Activated CD4-positive, alpha-beta memory T cell treated with anti-CD3 and anti-CD28 coated beads for 36 hours (primary cell): Measurements from ENCODE around the gene PLEKHH3. TPM values are rescaled to one million over a fixed set of nuclear protein-coding genes. Genes with fewer than 3 reads are reported as not detected.

ENCODE experiments used
- CTCF ChIA-PET: fragments of 350-600 bp; sonication (Branson Sonifier 250); formaldehyde crosslinking; loops from one replicate; lab custom pipeline; 2021; ENCODE audit warnings: antibody characterized with exemption, inconsistent platforms; lab: Charles Lee
- POLR2A ChIA-PET: fragments of 350-600 bp; sonication (Branson Sonifier 250); formaldehyde crosslinking; loops from one replicate; lab custom pipeline; 2021; ENCODE audit warnings: antibody characterized with exemption; lab: Charles Lee
- DNase-seq: peaks from one replicate; pipeline ENCODE4 v3.0.0-alpha.2; 2020
- H3K27ac Mint-ChIP-seq: one replicate; pipeline ENCODE4 v1.8.0; 2021; ENCODE audit warnings: mixed read lengths
- H3K27me3 Mint-ChIP-seq: one replicate; pipeline ENCODE4 v1.8.0; 2021; ENCODE audit warnings: mixed read lengths
- H3K36me3 Mint-ChIP-seq: one replicate; pipeline ENCODE4 v1.8.0; 2021; ENCODE audit warnings: mixed read lengths
- H3K4me1 Mint-ChIP-seq: one replicate; pipeline ENCODE4 v1.8.0; 2021; ENCODE audit warnings: low read depth, mixed read lengths
- H3K4me3 Mint-ChIP-seq: one replicate; pipeline ENCODE4 v1.8.0; 2021; ENCODE audit warnings: mild to moderate bottlenecking, mixed read lengths
- H3K9me3 Mint-ChIP-seq: one replicate; pipeline ENCODE4 v1.8.0; 2021; ENCODE audit warnings: mixed read lengths
- intact Hi-C: fragments of 100-400 bp; cut with micrococcal nuclease; formaldehyde crosslinking; loops from one replicate; pipeline ENCODE4 v1.15.1; 2023
- total RNA-seq, 2 experiments: library from RNA; stranded (reverse); gene quantifications; one replicate each; pipeline ENCODE4 v1.2.3, GENCODE V29; 2021

PLEKHH3 gene
- total RNA-seq, 2 experiments from 2014 or later = 1.1 to 1.2 TPM

- peaks cover 2% of the 10 kb centered on the region for H3K36me3 Mint-ChIP-seq
- H3K27ac Mint-ChIP-seq = no peak overlapping the region
- CTCF ChIA-PET = no interaction called here
- no peak for DNase-seq
- intact Hi-C loops = no loop called here
- POLR2A ChIA-PET = no interaction called here
- no peak overlapping the region for H3K4me3 Mint-ChIP-seq
- peaks cover 23% of the 10 kb centered on the region for H3K4me1 Mint-ChIP-seq
- H3K9me3 Mint-ChIP-seq = no peaks in the 10 kb centered on the region
- peaks cover 24% of the 10 kb centered on the region for H3K27me3 Mint-ChIP-seq
Measured at GRCh38 chr17:42685831-42686230, 9.0 kb upstream of the PLEKHH3 start.

DNA sequence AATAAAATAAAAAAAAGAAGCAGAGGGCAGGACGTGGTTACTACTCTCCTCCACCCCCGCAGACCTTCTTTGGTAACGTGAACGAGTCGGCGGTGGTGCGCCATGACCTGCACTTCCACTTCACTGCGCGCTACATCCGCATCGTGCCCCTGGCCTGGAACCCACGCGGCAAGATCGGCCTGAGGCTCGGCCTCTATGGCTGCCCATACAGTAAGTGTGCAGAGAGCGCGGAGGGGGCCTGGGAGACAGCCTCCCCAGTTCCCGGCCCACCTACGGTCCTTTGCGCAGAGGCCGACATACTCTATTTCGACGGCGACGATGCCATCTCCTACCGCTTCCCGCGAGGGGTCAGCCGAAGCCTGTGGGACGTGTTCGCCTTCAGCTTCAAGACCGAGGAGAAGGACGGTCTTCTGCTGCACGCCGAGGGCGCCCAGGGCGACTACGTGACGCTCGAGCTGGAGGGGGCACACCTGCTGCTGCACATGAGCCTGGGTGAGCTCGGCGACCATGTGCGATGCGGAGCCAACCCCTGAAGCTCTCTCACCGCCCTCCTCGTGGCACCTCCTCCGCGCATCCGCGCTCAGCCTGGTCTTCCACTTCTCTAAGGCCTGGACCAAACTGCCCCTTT lies 8.2 kb upstream of the PLEKHH3 start:
- intact Hi-C loops = no loop called here
- Mint-ChIP-seq H3K4me1 (peaks cover 29% of the 10 kb centered on the region), H3K27me3 (peaks cover 28% of the 10 kb centered on the region), H3K9me3 (no peaks in the 10 kb centered on the region), H3K27ac (no peak overlapping the region), H3K4me3 (no peak overlapping the region), H3K36me3 (peaks cover 2% of the 10 kb centered on the region)
- CTCF ChIA-PET = interaction anchor here (2.2 kb wide), 1 partner anchor 107 kb away, joined by 13 read pairs; the partner anchor contains the start of gene PSMC3IP
- no peak for DNase-seq
- POLR2A ChIA-PET = no interaction called here

DNA sequence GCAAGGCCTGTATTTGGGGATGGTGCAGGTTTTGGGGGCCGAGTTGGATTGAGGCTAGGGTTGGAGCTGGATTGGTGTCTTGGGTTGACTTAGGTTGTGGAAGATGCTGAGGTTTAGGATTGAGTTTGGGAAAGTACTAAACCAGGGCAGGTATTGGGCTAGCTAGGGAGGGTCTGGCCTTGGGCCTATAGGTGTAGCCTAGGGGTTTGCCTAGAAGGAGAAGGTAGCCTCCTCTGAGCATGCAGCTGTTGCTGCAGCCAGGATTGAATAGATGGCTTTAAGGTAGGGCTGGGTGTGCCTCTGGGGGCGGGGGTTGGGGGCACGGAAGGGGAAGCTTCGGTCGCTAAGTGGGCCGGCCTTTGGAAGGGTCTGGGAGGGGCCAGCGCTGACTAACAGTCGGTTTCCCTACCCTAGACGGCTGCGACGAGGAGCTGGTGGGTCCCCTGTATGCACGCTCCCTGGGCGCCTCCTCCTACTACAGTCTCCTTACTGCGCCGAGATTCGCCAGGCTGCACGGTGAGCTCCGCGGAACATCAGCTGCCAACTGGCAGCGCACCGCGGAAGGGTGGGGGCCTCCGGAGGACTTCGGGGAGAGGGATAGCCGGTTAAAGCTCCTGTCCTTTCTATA lies 6.7 kb upstream of the PLEKHH3 start:
- CTCF ChIA-PET = interaction anchor here (0.6 to 2.2 kb wide), 7 partner anchors 10 to 105 kb away, joined by 3 to 13 read pairs (median 3); partner anchors contain the start of genes PSMC3IP, RAMP2, RETREG3 and TUBG1

GRCh38 chr17:42682722-42683403 lies 6.1 kb upstream of the PLEKHH3 start:
- ChIA-PET POLR2A (interaction anchor here (0.7 to 1.0 kb wide), 2 partner anchors 105 to 115 kb away, joined by 3 read pairs; partner anchors contain the start of gene COA3), CTCF (interaction anchor here (0.6 to 2.2 kb wide), 6 partner anchors 9 to 104 kb away, joined by 3 to 13 read pairs (median 4); partner anchors contain the start of genes PSMC3IP and RAMP2)
- no peaks in the 10 kb centered on the region for H3K9me3 Mint-ChIP-seq
- DNase-seq = peak; percentile 56
- H3K27me3 Mint-ChIP-seq = peaks cover 30% of the 10 kb centered on the region
- peak overlapping the region; percentile 51 for H3K4me3 Mint-ChIP-seq
- H3K4me1 Mint-ChIP-seq = peaks cover 43% of the 10 kb centered on the region
- no peak overlapping the region for H3K27ac Mint-ChIP-seq
- peaks cover 2% of the 10 kb centered on the region for H3K36me3 Mint-ChIP-seq
- intact Hi-C loops = no loop called here

More for the DNA sequence above, 6.7 kb upstream of the PLEKHH3 start:
- intact Hi-C loops = no loop called here
- peaks cover 40% of the 10 kb centered on the region for H3K4me1 Mint-ChIP-seq
- no peak for DNase-seq
- H3K27me3 Mint-ChIP-seq = peaks cover 30% of the 10 kb centered on the region
- peak overlapping the region; percentile 3 for H3K4me3 Mint-ChIP-seq
- POLR2A ChIA-PET = interaction anchor here (0.7 to 1.0 kb wide), 2 partner anchors 105 to 115 kb away, joined by 3 read pairs; partner anchors contain the start of gene COA3
- no peaks in the 10 kb centered on the region for H3K9me3 Mint-ChIP-seq
- no peak overlapping the region for H3K27ac Mint-ChIP-seq
- H3K36me3 Mint-ChIP-seq = peaks cover 2% of the 10 kb centered on the region

DNA sequence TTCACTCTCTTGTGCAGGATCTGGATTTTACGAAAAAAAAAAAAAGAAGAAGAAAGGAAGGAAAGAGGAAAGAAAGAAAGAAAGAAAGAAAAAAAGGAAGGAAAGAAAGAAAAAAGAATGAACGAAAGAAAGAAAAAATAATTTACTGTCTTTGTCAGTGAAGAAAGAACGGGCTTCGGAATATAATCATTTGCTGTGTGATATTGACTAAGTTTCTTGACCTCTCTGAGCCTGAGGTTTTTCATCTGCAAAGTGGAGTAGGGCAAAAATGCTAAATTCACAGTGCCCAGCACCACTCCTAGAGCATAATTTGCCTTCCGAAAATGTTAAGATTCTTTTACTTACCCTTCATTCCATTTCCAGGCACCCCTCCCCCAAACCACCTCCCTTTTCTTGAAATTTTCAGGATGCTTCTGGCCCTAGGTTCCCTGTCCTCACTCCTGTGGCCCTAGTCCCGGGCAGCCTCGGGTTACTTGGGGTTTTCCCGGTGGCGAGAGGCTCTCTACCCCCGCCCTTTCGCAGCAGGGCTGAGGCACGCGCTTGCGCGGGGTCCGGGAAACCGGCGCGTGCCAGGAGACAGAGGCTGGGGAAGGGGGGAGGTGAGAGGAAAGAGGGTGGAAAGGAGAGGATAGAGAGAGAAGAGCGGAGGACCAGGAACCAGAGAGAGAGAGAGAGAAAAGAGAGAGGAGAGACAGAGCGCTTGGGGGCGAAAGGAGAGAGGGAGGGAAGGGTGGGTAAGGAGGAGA lies 5.4 kb upstream of the PLEKHH3 start, which contains the start of gene CNTNAP1:
Gene CNTNAP1, plus strand, starts transcription at position 556 of the 746 bp plus-strand sequence. CDS start 299 bp downstream, outside the sequence.
- peak within 1 kb of the TSS; percentile 51 for H3K4me3 Mint-ChIP-seq
- peaks cover 49% of the 10 kb centered on the region for H3K4me1 Mint-ChIP-seq
- POLR2A ChIA-PET = no interaction called here
- no peaks in the 10 kb centered on the region for H3K9me3 Mint-ChIP-seq
- peak within 1 kb of the TSS; percentile 49 for H3K27ac Mint-ChIP-seq
- DNase-seq = peak; percentile 48
- CTCF ChIA-PET = interaction anchor here (2.2 kb wide), 1 partner anchor 104 kb away, joined by 13 read pairs; the partner anchor contains the start of gene PSMC3IP
- intact Hi-C loops = no loop called here
- H3K36me3 Mint-ChIP-seq = peaks cover 2% of the 10 kb centered on the region
- H3K27me3 Mint-ChIP-seq = peaks cover 30% of the 10 kb centered on the region

DNA sequence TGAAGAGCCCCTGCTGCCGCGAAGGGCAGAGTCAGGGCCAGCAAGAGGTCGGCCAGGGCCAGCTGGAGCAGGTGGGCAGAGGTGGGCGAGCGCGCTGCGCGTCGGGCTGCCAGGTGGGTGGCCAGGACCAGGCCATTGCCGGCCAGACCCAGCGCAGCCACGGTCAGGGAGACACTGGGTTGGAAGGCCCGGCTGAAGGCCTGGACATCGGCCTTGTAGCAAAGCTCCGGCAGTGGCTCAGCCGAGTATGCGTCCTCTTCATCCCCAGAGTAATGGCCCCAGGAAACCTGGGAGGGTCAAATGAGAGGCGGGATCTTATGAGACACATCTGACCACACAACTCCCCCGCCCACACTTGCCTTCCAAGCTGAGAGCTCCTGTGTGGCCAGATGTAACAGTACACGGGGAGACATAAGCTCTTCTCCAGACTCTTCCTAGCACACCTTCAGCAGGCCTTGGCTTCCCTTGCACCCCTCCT lies 3.6 kb upstream of the PLEKHH3 start:
- ChIA-PET POLR2A (interaction anchor here (0.6 to 1.3 kb wide), 3 partner anchors 10 to 102 kb away, joined by 4 read pairs; no protein-coding TSS in a partner anchor), CTCF (interaction anchor here (0.9 to 3.2 kb wide), 6 partner anchors 12 to 103 kb away, joined by 3 to 58 read pairs (median 4); partner anchors contain the start of genes PSMC3IP, RETREG3, TUBG1 and TUBG2)
- peaks cover 55% of the 10 kb centered on the region for H3K4me1 Mint-ChIP-seq

DNA sequence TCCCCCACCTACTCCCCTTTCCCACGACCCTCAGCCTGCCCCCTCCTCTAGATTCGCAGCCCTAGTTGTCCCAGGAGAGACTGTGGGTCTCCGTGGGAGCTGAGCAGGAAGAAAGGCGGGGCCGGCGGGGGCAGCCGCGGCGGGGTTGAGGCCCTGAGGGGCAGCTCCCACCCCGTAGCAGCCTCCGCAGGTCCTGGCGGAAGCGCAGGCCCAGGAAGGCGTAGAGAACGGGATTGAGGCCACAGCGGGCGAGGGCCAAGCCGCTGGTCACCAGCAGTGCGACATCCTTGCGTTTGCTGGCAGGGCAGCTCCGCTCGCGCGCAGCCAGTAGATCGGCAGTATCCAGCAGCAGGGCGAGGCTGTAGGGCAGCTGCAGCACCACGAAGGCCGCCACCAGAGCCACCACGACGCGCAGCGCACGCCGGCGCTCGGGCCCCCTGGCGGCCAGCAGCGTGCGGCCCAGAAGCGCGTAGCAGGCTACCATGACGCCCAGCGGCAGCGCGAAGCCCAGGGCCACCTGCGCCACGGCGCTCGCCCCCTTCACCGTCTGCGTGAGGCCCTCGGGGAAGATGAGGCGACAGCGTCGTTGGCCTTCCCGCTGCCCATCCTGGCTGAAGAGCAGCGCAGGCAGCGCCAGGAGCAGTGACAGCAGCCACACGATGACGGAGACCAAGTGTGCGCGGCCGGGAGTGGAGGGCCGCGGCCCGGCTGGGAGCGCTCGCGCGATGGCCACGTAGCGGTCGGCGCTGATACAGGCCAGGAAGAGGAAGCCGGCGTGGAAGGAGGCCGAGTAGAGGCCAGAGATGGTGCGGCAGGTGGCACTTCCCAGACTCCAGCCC lies 2.9 kb upstream of the PLEKHH3 start:
- Mint-ChIP-seq H3K36me3 (no peaks in the 10 kb centered on the region), H3K9me3 (no peaks in the 10 kb centered on the region), H3K4me1 (peaks cover 58% of the 10 kb centered on the region), H3K4me3 (peak overlapping the region; percentile 64), H3K27ac (peak overlapping the region; percentile 73), H3K27me3 (peaks cover 42% of the 10 kb centered on the region)
- CTCF ChIA-PET = interaction anchor here (0.6 to 3.2 kb wide), 12 partner anchors 13 to 149 kb away, joined by 3 to 58 read pairs (median 4); partner anchors contain the start of genes BECN1, MLX, PSMC3IP and RETREG3
- intact Hi-C loops = loop anchor here (1.0 to 10.0 kb wide), 6 partner anchors 25 to 395 kb away; partner anchors contain the start of genes EZH1, NAGLU, PSMC3IP and RETREG3
- POLR2A ChIA-PET = interaction anchor here (0.9 to 1.4 kb wide), 4 partner anchors 9 to 102 kb away, joined by 3 to 4 read pairs (median 4); no protein-coding TSS in a partner anchor
- peak; percentile 82 for DNase-seq

More for the DNA sequence above, 3.6 kb upstream of the PLEKHH3 start:
- H3K9me3 Mint-ChIP-seq = no peaks in the 10 kb centered on the region
- H3K4me3 Mint-ChIP-seq = no peak overlapping the region
- no peak for DNase-seq
- peaks cover 38% of the 10 kb centered on the region for H3K27me3 Mint-ChIP-seq
- no peaks in the 10 kb centered on the region for H3K36me3 Mint-ChIP-seq
- no peak overlapping the region for H3K27ac Mint-ChIP-seq
- intact Hi-C loops = no loop called here

- peak; percentile 62 for DNase-seq
- POLR2A ChIA-PET = interaction anchor here (0.9 to 1.5 kb wide), 4 partner anchors 8 to 101 kb away, joined by 3 to 4 read pairs (median 4); no protein-coding TSS in a partner anchor
- intact Hi-C loops = loop anchor here (1.0 to 10.0 kb wide), 6 partner anchors 26 to 394 kb away; partner anchors contain the start of genes EZH1, NAGLU, PSMC3IP and RETREG3
- H3K27me3 Mint-ChIP-seq = peaks cover 44% of the 10 kb centered on the region
- peaks cover 65% of the 10 kb centered on the region for H3K4me1 Mint-ChIP-seq
- peak overlapping the region; percentile 64 for H3K4me3 Mint-ChIP-seq
- no peaks in the 10 kb centered on the region for H3K9me3 Mint-ChIP-seq
- H3K36me3 Mint-ChIP-seq = no peaks in the 10 kb centered on the region
- H3K27ac Mint-ChIP-seq = peak overlapping the region; percentile 73
- CTCF ChIA-PET = interaction anchor here (0.6 to 3.2 kb wide), 12 partner anchors 12 to 149 kb away, joined by 3 to 58 read pairs (median 4); partner anchors contain the start of genes BECN1, MLX, PSMC3IP and RETREG3
Measured at GRCh38 chr17:42678951-42679491, 2.2 kb upstream of the PLEKHH3 start.

DNA sequence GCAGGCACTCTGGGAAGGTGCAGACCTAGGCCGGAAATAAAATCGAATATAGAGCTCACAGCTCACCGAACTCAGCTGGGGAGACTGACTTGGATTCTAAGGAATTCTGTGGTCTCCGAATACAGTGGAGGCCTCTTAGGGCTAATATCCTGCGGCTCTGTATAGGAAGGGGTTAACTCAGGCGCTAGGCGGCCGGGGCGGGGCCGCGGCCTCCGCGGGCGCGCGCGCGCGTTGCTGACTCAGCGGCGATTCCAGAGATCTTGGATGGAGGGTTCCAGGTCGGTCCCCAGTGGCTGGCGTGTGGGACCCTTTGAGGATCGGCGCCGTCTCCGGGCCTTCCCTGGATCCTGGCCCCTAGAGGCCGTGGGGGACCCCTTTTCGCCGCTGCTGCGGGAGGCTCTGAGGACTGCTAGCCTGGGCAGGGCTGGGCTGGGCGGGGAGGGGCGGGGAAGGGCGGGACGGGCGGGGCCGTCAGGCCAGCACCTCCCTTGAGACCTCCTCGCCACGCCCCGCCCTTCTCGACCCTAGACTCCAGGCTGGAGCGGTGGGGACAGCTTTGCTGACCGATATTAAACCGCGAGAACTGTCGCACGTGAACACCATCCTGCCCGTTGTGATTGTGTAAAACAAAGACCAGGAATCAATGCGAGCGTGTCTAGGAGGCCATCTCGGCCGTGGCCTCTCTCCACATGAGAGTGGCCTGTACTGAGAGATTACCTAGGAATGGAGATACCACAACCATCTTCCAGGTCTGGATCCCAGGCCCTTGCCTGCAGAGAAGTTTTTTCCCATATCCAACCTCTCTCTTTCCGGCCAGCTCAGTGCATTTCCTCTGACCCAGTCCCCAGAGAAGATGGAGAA lies 1.4 kb upstream of the PLEKHH3 start:
- H3K4me3 Mint-ChIP-seq = peak overlapping the region; percentile 76
- peaks cover 61% of the 10 kb centered on the region for H3K4me1 Mint-ChIP-seq
- peaks cover 40% of the 10 kb centered on the region for H3K27me3 Mint-ChIP-seq
- peak overlapping the region; percentile 72 for H3K27ac Mint-ChIP-seq
- H3K9me3 Mint-ChIP-seq = no peaks in the 10 kb centered on the region
- CTCF ChIA-PET = interaction anchor here (1.0 to 3.2 kb wide), 7 partner anchors 17 to 101 kb away, joined by 3 to 58 read pairs (median 4); partner anchors contain the start of genes PSMC3IP, RETREG3 and TUBG1
- intact Hi-C loops = loop anchor here (2.0 to 10.0 kb wide), 4 partner anchors 27 to 393 kb away; partner anchors contain the start of genes EZH1, NAGLU and STAT5A
- no peaks in the 10 kb centered on the region for H3K36me3 Mint-ChIP-seq
- POLR2A ChIA-PET = interaction anchor here (0.9 to 1.5 kb wide), 3 partner anchors 9 to 155 kb away, joined by 3 to 4 read pairs (median 3); partner anchors contain the start of gene PSME3
- peak; percentile 86 for DNase-seq
